Effector memory CD8-positive, alpha-beta T cell (primary cell): ENCODE data around the gene NCEH1.

ENCODE experiments used
- ATAC-seq: fragments of 150-1000 bp; cut with Tn5 transposase; replicated peaks from 2 replicates; pipeline ENCODE4 v1.10.0; 2021; ENCODE audit warnings: mild to moderate bottlenecking, moderate library complexity
- DNase-seq, 3 experiments: peaks; one replicate each; pipeline ENCODE4 v3.0.0; 2021
- H3K27ac Mint-ChIP-seq, 2 donors: one replicate each; pipeline ENCODE4 v1.8.0; 2022; ENCODE audit warnings: mild to moderate bottlenecking in 2 of 2, mixed read lengths in 2 of 2, moderate library complexity in 2 of 2
- H3K27me3 Mint-ChIP-seq, 2 donors: one replicate each; pipeline ENCODE4 v1.8.0; 2022; ENCODE audit warnings: mixed read lengths in 2 of 2
- H3K36me3 Mint-ChIP-seq: one replicate; pipeline ENCODE4 v1.8.0; 2022; ENCODE audit warnings: mild to moderate bottlenecking, moderate library complexity, mixed read lengths; ENCODE audit not compliant: insufficient read depth
- H3K4me1 Mint-ChIP-seq, 2 donors: one replicate each; pipeline ENCODE4 v1.8.0; 2022; ENCODE audit warnings: low read depth in 2 of 2, mixed read lengths in 2 of 2
- H3K4me3 Mint-ChIP-seq, 2 donors: one replicate each; pipeline ENCODE4 v1.8.0; 2022; ENCODE audit warnings: mild to moderate bottlenecking in 2 of 2, mixed read lengths in 2 of 2, moderate library complexity in 2 of 2
- H3K9me3 Mint-ChIP-seq, 2 donors: one replicate each; pipeline ENCODE4 v1.8.0; 2022; ENCODE audit warnings: mixed read lengths in 2 of 2

The NCEH1 gene

GRCh38 chr3:172658344-172659245 lies 52.3 kb downstream of the NCEH1 start:
- H3K4me1 Mint-ChIP-seq = peaks cover 8 to 12% of the 10 kb centered on the region in 2 donors
- H3K27ac Mint-ChIP-seq = no peak overlapping the region
- H3K36me3 Mint-ChIP-seq = no peaks in the 10 kb centered on the region
- H3K27me3 Mint-ChIP-seq = no peaks in the 10 kb centered on the region
- no peak for ATAC-seq
- DNase-seq = no peak
- H3K4me3 Mint-ChIP-seq = no peak overlapping the region
- H3K9me3 Mint-ChIP-seq = no peaks in the 10 kb centered on the region

GRCh38 chr3:172656602-172657001 lies 54.3 kb downstream of the NCEH1 start:
- H3K4me1 Mint-ChIP-seq = peaks cover 12% of the 10 kb centered on the region in 2 donors
- ATAC-seq = no peak
- no peaks in the 10 kb centered on the region for H3K36me3 Mint-ChIP-seq
- no peak for DNase-seq
- no peak overlapping the region for H3K27ac Mint-ChIP-seq
- H3K4me3 Mint-ChIP-seq = no peak overlapping the region
- H3K9me3 Mint-ChIP-seq = no peaks in the 10 kb centered on the region
- H3K27me3 Mint-ChIP-seq = no peaks in the 10 kb centered on the region

GRCh38 chr3:172655388-172655787 lies 55.5 kb downstream of the NCEH1 start:
- Mint-ChIP-seq H3K9me3 (no peaks in the 10 kb centered on the region), H3K27me3 (no peaks in the 10 kb centered on the region), H3K4me3 (no peak overlapping the region), H3K27ac (no peak overlapping the region), H3K4me1 (peaks cover 4 to 6% of the 10 kb centered on the region in 2 donors), H3K36me3 (no peaks in the 10 kb centered on the region)
- DNase-seq = no peak
- no peak for ATAC-seq

GRCh38 chr3:172654470-172654869 lies 56.4 kb downstream of the NCEH1 start:
- H3K9me3 Mint-ChIP-seq = no peaks in the 10 kb centered on the region
- no peak for ATAC-seq

GRCh38 chr3:172653004-172653572 lies 57.8 kb downstream of the NCEH1 start:
- no peaks in the 10 kb centered on the region for H3K9me3 Mint-ChIP-seq
- H3K27me3 Mint-ChIP-seq = no peaks in the 10 kb centered on the region
- no peaks in the 10 kb centered on the region for H3K36me3 Mint-ChIP-seq
- H3K27ac Mint-ChIP-seq = no peak overlapping the region
- no peak for DNase-seq
- no peak overlapping the region for H3K4me3 Mint-ChIP-seq
- ATAC-seq = no peak
- peaks cover 0 to 5% of the 10 kb centered on the region in 2 donors for H3K4me1 Mint-ChIP-seq

More at GRCh38 chr3:172654470-172654869, 56.4 kb downstream of the NCEH1 start:
- H3K27me3 Mint-ChIP-seq = no peaks in the 10 kb centered on the region
- H3K4me1 Mint-ChIP-seq = peaks cover 3 to 5% of the 10 kb centered on the region in 2 donors
- DNase-seq = no peak
- H3K27ac Mint-ChIP-seq = no peak overlapping the region
- no peak overlapping the region for H3K4me3 Mint-ChIP-seq
- no peaks in the 10 kb centered on the region for H3K36me3 Mint-ChIP-seq

GRCh38 chr3:172651936-172652625 lies 58.8 kb downstream of the NCEH1 start:
- peaks cover 0 to 5% of the 10 kb centered on the region in 2 donors for H3K4me1 Mint-ChIP-seq
- H3K27me3 Mint-ChIP-seq = no peaks in the 10 kb centered on the region
- DNase-seq (no peak), ATAC-seq (no peak)
- H3K36me3 Mint-ChIP-seq = no peaks in the 10 kb centered on the region
- no peak overlapping the region for H3K4me3 Mint-ChIP-seq
- H3K9me3 Mint-ChIP-seq = no peaks in the 10 kb centered on the region
- H3K27ac Mint-ChIP-seq = no peak overlapping the region

- no peak for DNase-seq
- Mint-ChIP-seq H3K4me1 (peaks cover 0 to 5% of the 10 kb centered on the region in 2 donors), H3K36me3 (no peaks in the 10 kb centered on the region), H3K9me3 (no peaks in the 10 kb centered on the region), H3K4me3 (no peak overlapping the region), H3K27ac (no peak overlapping the region), H3K27me3 (no peaks in the 10 kb centered on the region)
- no peak for ATAC-seq
Observed at GRCh38 chr3:172649987-172650386, 60.9 kb downstream of the NCEH1 start.

- Mint-ChIP-seq H3K27me3 (no peaks in the 10 kb centered on the region), H3K9me3 (no peaks in the 10 kb centered on the region), H3K4me3 (no peak overlapping the region), H3K4me1 (peaks cover 0 to 5% of the 10 kb centered on the region in 2 donors), H3K36me3 (no peaks in the 10 kb centered on the region), H3K27ac (no peak overlapping the region)
- ATAC-seq (no peak), DNase-seq (no peak)
Observed at GRCh38 chr3:172648747-172649146, 62.1 kb downstream of the NCEH1 start.

GRCh38 chr3:172647823-172648222 lies 63.0 kb downstream of the NCEH1 start:
- H3K36me3 Mint-ChIP-seq = no peaks in the 10 kb centered on the region
- DNase-seq = no peak
- no peaks in the 10 kb centered on the region for H3K27me3 Mint-ChIP-seq
- H3K4me3 Mint-ChIP-seq = no peak overlapping the region
- ATAC-seq = no peak
- peaks cover 0 to 5% of the 10 kb centered on the region in 2 donors for H3K4me1 Mint-ChIP-seq
- no peaks in the 10 kb centered on the region for H3K9me3 Mint-ChIP-seq
- no peak overlapping the region for H3K27ac Mint-ChIP-seq

GRCh38 chr3:172647080-172647479 lies 63.8 kb downstream of the NCEH1 start:
- Mint-ChIP-seq H3K27me3 (no peaks in the 10 kb centered on the region), H3K27ac (no peak overlapping the region), H3K4me3 (no peak overlapping the region), H3K4me1 (peaks cover 0 to 5% of the 10 kb centered on the region in 2 donors), H3K36me3 (no peaks in the 10 kb centered on the region), H3K9me3 (no peaks in the 10 kb centered on the region)
- ATAC-seq = no peak
- no peak for DNase-seq

- DNase-seq = no peak
- H3K27me3 Mint-ChIP-seq = no peaks in the 10 kb centered on the region
Observed at GRCh38 chr3:172646439-172647015, 64.3 kb downstream of the NCEH1 start.

GRCh38 chr3:172644258-172644657 lies 66.6 kb downstream of the NCEH1 start:
- Mint-ChIP-seq H3K4me1 (peaks cover 0 to 3% of the 10 kb centered on the region in 2 donors), H3K9me3 (no peaks in the 10 kb centered on the region), H3K27ac (no peak overlapping the region), H3K36me3 (no peaks in the 10 kb centered on the region), H3K4me3 (no peak overlapping the region), H3K27me3 (no peaks in the 10 kb centered on the region)
- DNase-seq (no peak), ATAC-seq (no peak)

More at GRCh38 chr3:172646439-172647015, 64.3 kb downstream of the NCEH1 start:
- Mint-ChIP-seq H3K4me3 (no peak overlapping the region), H3K27ac (no peak overlapping the region), H3K36me3 (no peaks in the 10 kb centered on the region), H3K4me1 (peaks cover 0 to 3% of the 10 kb centered on the region in 2 donors), H3K9me3 (no peaks in the 10 kb centered on the region)
- no peak for ATAC-seq

- no peaks in the 10 kb centered on the region for H3K9me3 Mint-ChIP-seq
- H3K27ac Mint-ChIP-seq = no peak overlapping the region
- ATAC-seq (no peak), DNase-seq (no peak)
- H3K4me3 Mint-ChIP-seq = no peak overlapping the region
- no peaks in the 10 kb centered on the region for H3K27me3 Mint-ChIP-seq
- no peaks in the 10 kb centered on the region for H3K36me3 Mint-ChIP-seq
- H3K4me1 Mint-ChIP-seq = peaks cover 0 to 3% of the 10 kb centered on the region in 2 donors
Observed at GRCh38 chr3:172643506-172644179, 67.2 kb downstream of the NCEH1 start.
